ENCODE data around the gene KCNAB1. TPM values are rescaled to one million over a fixed set of nuclear protein-coding genes. Genes with fewer than 3 reads are reported as not detected.
"Not testable (repeated sequence)": the region's sequence is repeated elsewhere in the genome, so short reads cannot be mapped to it uniquely, and the experiment has no call there.

Gene KCNAB1
- total and polyA plus RNA-seq, 12 donors, result 1.4 to 5.0 (median 2.5) TPM

DNA sequence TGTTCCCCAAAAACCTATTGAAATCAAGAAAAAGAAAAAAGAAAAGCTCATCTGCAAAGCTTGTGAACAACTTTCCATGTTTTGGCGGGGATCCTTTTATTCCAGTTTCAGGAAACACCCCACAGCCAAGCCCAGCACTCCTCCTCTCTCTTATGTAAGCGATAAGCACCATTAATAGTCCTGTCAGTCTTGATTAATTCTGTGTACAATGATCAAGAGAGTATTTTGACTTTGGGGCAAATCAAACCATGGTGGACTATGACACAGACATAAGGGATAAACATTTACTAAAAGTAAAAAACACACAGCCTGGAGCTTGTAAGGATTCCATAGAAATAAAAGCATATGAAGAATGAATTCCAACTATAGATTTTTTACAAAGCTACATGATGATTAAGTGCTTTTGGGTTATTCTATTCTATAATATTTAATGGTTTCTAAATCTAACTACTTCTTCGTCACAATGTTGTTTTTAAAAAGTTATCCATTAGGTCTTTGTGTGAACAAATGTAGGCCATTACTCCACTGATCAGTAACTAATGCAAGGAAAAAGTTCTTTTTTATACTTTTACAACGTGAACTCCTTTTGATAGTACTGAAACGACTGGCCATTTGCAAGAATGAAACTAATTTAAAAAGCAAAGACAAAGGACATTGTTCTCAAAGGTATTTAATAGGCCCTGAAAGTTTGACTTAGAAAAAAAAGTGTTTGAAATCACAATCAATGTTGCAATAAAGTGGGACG is 106.5 kb downstream of the KCNAB1 start:
- H3K27ac ChIP-seq, result no peak overlapping the region
- no peaks in the 10 kb centered on the region for H3K4me1 ChIP-seq
- H3K9me3 ChIP-seq, result no peaks in the 10 kb centered on the region
- intact Hi-C loops (cut with DNase I), result no loop called here
- 78 to 82% methylated on average over 6 of the region's 6 CpGs for WGBS, 2 donors
- no peak overlapping the region for H3K4me3 ChIP-seq
- TF ChIP-seq, protein P1, sequence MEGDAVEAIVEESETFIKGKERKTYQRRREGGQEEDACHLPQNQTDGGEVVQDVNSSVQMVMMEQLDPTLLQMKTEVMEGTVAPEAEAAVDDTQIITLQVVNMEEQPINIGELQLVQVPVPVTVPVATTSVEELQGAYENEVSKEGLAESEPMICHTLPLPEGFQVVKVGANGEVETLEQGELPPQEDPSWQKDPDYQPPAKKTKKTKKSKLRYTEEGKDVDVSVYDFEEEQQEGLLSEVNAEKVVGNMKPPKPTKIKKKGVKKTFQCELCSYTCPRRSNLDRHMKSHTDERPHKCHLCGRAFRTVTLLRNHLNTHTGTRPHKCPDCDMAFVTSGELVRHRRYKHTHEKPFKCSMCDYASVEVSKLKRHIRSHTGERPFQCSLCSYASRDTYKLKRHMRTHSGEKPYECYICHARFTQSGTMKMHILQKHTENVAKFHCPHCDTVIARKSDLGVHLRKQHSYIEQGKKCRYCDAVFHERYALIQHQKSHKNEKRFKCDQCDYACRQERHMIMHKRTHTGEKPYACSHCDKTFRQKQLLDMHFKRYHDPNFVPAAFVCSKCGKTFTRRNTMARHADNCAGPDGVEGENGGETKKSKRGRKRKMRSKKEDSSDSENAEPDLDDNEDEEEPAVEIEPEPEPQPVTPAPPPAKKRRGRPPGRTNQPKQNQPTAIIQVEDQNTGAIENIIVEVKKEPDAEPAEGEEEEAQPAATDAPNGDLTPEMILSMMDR (IDR thresholded peaks at IDR 0.05), result no peak
- no peaks in the 10 kb centered on the region for H3K27me3 ChIP-seq
- H3K36me3 ChIP-seq, result no peaks in the 10 kb centered on the region
- no peak for ATAC-seq
- DNase-seq, result no peak

DNA sequence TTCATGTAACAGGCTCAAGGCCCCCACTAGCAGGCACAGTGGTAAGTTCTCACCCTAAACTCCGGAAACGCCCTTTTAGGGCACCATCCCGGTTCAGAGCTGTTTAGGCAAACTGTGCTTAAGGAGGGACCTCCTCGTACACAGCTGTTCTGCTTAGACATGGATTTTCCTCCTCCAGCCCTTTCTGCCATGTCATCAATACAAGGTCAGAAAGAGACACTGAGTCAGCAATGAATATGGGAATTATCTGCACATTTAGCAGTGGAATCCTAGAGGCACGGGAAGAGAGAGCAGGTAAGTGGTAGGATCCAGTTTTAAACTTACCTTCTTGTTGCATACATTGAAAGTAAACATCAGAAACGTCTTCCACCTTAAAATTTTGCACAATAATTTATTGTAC is 107.3 kb downstream of the KCNAB1 start:
- 84 to 87% methylated on average over 6 of the region's 6 CpGs for WGBS, 2 donors
- no peak overlapping the region for H3K27ac ChIP-seq
- no peak for DNase-seq
- intact Hi-C loops (cut with DNase I), result no loop called here
- no peaks in the 10 kb centered on the region for H3K36me3 ChIP-seq
- TF ChIP-seq, protein P1 (IDR thresholded peaks at IDR 0.05), result no peak
- H3K9me3 ChIP-seq, result no peaks in the 10 kb centered on the region
- no peak overlapping the region for H3K4me3 ChIP-seq
- H3K27me3 ChIP-seq, result no peaks in the 10 kb centered on the region
- H3K4me1 ChIP-seq, result no peaks in the 10 kb centered on the region
- no peak for ATAC-seq

DNA sequence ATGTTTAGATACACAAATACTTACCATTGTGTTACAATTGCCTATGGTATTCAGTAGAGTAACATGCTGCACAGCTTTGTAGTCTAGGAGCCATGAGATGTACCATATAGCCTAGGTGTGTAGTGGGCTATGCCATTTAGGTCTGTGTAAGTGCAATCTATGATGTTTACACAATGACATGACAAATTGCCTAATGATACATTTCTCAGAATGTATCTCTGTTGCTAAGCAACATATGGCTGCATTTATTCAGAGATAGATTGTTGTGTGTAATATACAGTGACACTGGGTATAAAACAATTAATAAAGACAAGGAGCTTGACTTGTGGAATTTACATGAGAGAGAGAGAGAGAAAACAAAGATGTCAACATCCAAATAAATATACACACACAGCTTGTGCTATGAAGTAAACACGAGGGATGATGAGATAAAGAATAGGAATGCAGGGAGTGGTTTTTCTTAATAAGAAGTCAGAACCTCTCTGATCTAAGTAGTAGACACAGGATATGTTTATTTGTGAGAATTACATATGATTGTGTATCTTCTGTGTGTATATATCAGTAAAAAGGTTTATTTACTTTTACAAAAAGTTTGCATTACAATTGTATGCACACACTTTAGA is 110.0 kb downstream of the KCNAB1 start:
- TF ChIP-seq, protein P1 (IDR thresholded peaks at IDR 0.05), result no peak
- ATAC-seq, result no peak
- 37 to 49% methylated on average over 1 of the region's 1 CpG for WGBS, 2 donors

DNA sequence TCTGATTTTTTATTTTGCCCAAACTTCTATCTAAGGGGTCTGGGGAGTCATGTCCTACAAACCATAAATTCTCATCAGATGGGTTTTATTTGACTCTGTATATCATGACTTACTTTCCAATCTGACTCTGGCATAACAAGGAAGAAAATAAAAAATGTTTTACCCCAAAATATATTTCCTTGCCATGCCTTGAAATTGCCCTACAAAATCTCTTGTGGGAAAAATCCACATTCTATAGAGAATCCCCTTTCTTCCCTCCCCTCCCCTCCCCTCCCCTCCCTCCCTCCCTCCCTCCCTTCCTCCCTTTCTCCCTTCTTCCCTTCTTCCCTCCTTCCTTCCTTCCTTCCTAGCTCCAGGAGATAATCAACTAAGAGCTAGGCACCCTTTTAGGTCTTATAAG is 110.8 kb downstream of the KCNAB1 start:
- ATAC-seq; intact Hi-C loops (cut with DNase I): not testable (repeated sequence)

More for the DNA sequence above, 110.0 kb downstream of the KCNAB1 start:
- no peak overlapping the region for H3K4me3 ChIP-seq
- intact Hi-C loops (cut with DNase I), result no loop called here
- no peaks in the 10 kb centered on the region for H3K9me3 ChIP-seq
- DNase-seq, result no peak
- H3K4me1 ChIP-seq, result no peaks in the 10 kb centered on the region
- no peak overlapping the region for H3K27ac ChIP-seq
- peaks cover 0 to 9% (median 0%) of the 10 kb centered on the region in 7 donors for H3K27me3 ChIP-seq
- no peaks in the 10 kb centered on the region for H3K36me3 ChIP-seq

DNA sequence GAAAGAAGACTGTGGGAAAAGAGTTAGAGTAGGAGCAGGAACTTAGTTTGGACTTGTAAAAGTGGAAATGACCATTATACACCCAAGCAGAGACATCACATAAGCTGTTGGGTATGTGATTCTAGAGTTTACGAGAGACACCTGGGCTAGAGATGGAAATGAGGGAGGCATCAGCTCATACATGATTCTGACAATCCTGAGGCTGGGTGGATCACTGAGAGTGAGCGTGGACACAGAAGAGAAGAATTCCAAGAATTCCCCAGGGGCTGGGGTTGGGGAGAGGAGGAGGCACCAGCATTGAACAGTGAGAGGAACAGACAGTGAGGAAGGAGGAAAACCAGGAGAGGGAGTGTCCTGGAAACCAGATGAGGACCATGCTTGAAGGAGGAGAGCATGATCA is 113.5 kb downstream of the KCNAB1 start:
- H3K27ac ChIP-seq, result no peak overlapping the region
- intact Hi-C loops (cut with DNase I), result no loop called here
- WGBS, 2 donors, result 81 to 89% methylated on average over 2 of the region's 2 CpGs
- DNase-seq (no peak), ATAC-seq (no peak)
- H3K27me3 ChIP-seq, result peaks cover 0 to 9% (median 0%) of the 10 kb centered on the region in 7 donors
- no peaks in the 10 kb centered on the region for H3K9me3 ChIP-seq
- no peak overlapping the region for H3K4me3 ChIP-seq
- no peaks in the 10 kb centered on the region for H3K4me1 ChIP-seq
- H3K36me3 ChIP-seq, result no peaks in the 10 kb centered on the region
- TF ChIP-seq, protein P1 (IDR thresholded peaks at IDR 0.05), result no peak

More for the DNA sequence above, 110.8 kb downstream of the KCNAB1 start:
- H3K4me3 ChIP-seq, H3K9me3 ChIP-seq, H3K36me3 ChIP-seq, H3K27ac ChIP-seq, DNase-seq, H3K27me3 ChIP-seq, H3K4me1 ChIP-seq: not testable (repeated sequence)
